NCI-H128 (cell line): ENCODE data around the gene PDCD5.
"Not testable (repeated sequence)": the region's sequence is repeated elsewhere in the genome, so short reads cannot be mapped to it uniquely, and the experiment has no call there.

Experiments used
- DNase-seq: peaks from one replicate; lab custom pipeline; 2025; ENCODE audit not compliant: unreplicated experiment; lab: John Stamatoyannopoulos, UW

The PDCD5 gene, protein sequence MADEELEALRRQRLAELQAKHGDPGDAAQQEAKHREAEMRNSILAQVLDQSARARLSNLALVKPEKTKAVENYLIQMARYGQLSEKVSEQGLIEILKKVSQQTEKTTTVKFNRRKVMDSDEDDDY

DNA sequence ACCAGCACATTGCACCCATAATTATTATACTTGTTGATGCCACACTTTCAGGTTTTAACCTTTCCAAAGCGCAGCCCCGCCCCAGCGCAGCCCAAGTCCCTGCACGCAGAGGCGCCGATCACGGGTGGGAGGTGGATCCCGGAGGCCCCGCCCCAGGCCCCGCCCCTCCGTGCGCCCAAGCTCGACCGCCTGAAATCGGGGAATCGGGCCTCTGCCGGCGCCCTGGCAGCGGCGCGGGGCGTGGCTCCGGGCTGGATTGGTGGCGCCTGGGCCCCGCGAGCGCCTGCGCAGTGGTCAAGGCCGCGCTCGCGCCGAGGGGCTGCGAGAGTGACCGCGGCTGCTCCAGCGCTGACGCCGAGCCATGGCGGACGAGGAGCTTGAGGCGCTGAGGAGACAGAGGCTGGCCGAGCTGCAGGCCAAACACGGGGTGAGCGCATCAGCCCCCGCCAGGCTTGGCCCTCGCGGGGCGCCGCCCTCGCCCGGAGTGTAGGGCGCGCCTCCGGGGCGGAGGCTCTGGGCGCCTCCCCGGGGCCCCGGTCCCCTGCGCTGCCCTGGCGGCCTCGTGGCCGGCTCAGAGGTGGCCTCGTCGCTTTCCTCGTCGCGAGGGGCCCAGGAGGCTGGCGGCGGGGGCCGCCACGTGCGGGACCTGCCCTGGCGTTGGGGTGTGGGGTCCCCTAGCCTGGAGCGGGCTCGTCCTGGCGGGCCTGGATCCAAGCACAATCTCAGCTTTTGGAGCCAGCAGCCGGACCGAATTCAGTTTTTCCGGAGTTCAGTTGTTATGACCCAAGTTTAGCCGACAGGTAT is at the start of gene PDCD5:
PDCD5 (plus strand) TSS at position 290 of the 804 bp plus-strand sequence; CDS start at position 362, 72 bp downstream.
- DNase-seq, result peak; percentile 91

DNA sequence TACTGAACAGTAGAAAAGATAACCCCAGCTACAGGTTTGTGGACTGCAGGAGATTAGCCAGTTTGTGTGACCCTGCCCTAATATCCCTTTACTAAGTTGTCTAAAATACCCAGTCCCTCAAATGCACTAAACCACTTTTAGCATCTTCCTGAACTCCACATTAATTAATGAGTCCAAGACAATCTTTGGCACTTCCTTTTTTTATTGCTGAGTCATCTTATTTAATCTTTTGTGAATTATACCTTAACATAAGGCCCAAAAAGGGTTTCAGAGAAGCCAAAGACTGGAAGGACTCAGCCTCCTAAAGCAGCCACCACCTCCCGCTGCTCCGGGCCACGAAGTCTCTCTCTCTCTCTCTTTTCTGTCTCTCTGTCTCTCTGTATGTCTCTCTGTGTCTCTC is 48.8 kb upstream of the PDCD5 start:
- DNase-seq, result no peak

DNA sequence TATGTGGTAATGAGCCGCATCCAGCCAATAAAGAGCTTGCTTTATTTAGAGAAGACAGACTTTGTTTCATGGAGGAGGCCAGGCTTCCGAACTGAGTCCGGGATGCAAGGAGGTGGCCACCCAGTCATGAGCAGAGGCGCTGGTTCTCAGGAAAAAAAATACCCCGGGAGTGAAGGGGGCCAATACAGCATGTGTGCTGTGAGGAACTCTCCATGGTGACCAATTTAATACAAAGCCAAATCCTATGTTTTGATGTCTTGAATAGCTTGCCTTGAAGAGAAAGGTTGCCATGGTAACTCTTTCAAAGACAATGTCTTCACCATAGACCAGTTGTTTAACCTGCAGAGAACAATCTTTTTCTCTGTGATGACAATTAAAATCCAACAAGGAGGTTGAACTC is 43.4 kb upstream of the PDCD5 start:
- no peak for DNase-seq

DNA sequence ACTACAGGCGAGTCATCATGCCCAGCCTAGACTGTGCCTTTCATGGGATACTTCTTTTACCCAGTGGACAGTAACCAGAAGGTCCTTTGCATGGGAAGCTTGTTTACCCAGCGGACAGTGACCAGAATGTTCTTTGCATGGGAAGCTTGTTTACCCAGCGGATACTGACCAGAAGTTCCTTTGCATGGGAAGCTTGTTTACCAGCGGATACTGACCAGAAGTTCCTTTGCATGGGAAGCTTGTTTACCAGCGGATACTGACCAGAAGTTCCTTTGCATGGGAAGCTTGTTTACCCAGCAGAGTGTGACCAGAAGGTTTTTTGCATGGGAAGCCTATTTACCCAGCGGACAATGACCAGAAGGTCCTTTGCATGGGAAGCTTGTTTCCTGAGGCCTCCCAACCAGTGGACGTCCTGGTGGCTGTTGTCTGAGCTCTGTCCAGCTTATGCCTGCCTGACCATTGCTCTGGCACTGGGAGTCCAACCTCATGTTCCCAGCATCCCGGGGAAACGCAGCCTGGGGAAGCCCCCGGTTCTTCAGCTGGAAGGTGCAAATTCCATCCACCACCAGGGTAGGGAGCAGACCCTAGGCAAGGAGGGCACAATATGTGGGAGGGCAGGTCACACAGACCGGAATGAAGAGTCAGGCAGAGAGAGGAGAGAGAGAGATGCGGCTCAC is 41.6 kb upstream of the PDCD5 start:
- DNase-seq, result no peak

DNA sequence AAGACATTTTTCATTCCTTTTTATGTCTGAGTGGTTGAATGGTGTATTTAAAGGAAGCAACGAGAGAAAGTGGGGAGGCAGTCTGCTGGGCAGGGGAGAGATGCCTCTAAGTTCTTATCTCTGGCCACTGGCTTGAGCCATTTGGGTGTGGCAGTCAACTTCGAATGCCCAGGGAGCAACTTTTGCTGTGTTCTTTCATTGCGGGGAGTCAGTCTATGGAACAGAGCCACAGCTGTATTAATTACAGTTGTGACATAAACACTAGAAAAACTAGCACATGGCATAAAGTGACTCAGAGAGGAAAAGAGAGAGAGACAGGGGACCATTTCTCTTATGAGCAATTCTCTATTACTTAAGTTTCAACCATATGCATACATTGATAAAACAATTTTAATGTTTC is 40.4 kb upstream of the PDCD5 start:
- no peak for DNase-seq

DNA sequence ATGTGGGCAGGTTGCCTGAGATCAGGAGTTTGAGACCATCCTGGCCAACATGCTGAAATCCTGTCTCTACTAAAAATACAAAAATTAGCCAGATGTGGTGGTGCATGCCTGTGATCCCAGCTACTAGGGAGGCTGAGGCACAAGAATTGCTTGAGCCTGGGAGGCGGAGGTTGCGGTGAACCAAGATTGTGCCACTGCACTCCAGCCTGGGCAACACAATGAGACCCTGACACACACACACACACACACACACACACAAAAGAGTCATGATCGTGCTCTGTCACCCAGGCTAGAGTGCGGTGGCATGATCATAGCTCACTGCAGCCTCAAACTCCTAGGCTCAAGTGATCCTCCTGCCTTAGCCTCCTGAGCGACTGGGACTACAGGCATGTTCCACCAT is 39.6 kb upstream of the PDCD5 start:
- not testable (repeated sequence) for DNase-seq

DNA sequence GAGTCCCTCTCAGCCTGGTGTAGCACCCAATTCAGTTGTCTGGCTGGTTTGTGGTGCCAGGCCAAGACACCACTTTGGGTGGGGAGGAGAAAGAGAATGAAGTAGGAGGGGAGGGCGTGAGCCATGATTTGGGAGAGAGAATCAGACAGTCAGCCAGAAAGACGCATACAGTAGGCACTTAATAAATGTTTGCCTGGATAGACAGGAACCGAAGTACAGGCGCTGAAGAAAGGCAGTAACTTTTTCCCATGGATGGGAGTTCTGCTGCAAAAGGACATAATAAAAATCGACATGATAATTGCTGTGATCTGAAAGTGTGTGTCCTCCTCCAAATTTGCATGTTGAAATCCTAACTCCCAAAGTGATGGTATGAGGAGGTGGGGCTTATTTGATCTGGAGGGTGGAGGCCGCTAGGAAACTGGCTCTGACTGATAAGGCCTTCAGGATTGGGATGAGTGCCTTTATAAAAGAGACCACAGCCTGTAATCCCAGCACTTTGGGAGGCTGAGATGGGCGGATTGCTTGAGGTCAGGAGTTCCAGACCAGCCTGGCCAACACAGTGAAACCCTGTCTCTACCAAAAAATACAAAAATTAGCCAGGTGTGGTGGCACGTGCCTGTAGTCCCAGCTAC is 38.4 kb upstream of the PDCD5 start:
- no peak for DNase-seq

DNA sequence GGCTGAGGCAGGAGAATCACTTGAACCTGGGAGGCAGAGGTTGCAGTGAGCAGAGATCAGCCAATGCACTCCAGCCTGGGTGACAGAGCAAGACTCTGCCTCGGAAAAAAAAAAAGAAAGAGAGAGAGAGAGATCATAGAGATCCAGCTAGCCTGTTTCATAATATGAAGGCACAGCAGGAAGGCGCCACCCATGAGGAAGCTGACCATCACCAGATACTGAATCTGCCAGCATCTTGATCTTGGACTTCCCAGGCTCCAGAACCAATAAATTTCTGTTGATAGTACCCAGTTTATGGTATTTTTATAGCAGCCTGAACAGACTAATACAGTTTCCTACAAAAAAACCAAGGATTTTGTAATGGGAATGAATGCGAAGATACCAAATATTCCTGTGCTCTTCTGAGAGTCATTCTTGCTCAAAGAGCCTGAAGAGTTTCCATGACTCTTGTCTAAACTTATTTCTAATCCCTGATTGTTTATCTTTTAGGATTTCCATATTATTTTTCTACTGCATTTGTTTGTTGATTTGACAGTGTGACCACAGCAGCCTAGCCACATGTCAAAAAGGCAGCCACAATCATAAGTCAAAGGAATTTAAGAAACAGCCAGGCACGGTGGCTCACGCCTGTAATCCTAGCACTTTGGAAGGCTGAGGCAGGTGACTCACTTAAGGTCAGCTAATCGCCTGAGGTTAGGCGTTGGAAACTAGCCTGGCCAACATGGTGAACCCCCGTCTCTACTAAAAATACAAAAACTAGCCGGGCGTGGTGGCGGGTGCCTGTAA is 37.7 kb upstream of the PDCD5 start:
- DNase-seq, result no peak

DNA sequence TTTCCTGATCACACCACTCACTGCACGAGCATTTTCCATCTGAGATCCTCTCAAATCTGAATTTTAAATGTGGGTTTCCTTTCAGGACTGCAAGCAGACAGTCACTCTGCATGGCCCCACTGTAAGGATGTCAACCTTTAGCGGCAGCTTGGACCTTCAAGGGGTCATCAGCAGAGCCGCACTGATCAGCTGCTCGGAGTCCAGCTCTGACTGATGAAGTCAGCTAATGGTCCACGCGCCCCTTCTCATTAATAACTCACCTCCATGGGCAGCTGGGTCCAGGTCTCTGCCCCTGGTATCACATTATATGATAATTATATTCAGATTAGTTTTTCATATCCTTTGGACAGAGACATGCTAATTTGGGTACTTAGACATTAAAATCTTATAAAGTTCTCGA is 36.1 kb upstream of the PDCD5 start:
- DNase-seq, result no peak

DNA sequence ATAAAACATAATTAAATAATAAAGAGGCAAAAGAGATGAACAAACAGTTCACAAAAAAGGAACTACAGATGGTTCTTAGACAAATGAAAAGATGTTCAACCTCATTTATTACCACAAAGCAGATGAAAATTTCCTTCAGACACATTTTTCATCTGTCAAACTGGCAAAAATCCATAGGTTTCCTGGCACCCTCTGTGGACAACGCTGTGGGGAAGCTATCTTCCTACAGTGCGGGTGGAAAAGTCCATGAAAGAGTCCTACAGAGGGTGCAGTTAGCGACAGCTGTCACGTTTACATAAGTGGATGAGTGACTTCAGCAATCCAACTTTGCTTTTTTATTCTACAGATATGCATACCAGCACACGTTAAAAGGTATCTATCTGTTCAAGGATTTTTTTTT is 30.3 kb upstream of the PDCD5 start:
- no peak for DNase-seq

DNA sequence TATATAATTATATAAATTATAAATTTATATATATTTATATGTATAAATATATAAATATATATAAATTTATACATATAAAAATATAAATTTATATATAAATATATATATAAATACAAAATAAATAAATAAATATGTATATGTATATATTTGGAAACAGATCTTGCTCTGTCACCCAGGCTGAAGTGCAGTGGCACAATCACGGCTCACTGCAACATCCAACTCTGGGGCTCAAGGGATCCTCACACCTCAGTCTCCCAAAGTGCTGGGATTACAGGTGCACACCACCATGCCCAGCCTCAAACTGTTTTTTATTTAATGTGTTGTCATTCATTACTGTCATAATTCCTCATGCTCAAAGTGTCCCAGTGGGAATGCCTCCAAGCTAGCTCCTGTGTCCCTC is 25.2 kb upstream of the PDCD5 start:
- DNase-seq, result no peak

DNA sequence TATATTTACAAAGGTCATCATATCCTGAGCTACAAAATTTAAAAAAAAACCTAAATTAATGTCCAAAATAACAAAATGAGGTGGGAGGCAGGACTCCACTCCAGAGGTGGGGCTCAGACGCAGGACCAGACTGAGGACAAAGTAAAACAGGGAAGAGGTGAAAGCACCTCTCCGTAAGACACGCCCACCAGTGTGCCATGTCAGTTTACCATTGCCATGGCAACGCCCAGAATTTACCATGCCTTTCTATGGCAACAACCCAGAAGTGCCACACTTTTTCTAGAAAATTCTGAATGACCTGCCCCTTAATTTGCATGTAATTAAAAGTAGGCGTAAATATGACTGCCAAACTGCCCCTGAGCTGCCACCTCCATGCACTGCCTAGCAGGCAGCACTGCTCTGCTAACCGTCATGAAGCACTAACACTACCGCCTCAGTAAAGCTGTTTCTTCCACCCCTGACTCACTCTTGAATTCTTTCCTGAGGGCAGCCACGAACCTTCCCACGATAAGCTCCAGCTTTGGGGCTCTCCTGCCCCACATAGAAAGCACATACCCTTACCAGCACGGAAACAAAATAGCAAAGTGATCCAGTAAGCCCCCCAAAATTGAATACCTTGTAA is 22.3 kb upstream of the PDCD5 start:
- DNase-seq, result no peak

DNA sequence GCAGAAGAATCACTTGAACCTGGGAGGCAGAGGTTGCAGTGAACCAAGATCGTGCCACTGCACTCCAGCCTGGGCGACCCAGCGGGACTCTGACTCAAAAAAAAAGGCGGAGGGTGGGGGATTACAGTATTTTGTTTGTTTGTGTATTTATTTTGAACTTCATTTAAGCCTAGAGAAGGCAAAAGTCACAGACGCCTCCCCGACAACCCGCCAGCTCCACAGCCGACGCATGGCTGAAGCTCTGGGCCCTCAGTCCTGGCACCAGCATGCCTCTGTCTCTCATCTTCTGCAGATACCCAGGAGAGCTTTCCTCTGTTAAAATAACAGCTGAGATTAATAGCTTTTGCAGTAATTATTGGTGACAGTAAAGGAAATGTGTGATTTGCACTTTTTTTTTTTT is 17.2 kb upstream of the PDCD5 start:
- no peak for DNase-seq

DNA sequence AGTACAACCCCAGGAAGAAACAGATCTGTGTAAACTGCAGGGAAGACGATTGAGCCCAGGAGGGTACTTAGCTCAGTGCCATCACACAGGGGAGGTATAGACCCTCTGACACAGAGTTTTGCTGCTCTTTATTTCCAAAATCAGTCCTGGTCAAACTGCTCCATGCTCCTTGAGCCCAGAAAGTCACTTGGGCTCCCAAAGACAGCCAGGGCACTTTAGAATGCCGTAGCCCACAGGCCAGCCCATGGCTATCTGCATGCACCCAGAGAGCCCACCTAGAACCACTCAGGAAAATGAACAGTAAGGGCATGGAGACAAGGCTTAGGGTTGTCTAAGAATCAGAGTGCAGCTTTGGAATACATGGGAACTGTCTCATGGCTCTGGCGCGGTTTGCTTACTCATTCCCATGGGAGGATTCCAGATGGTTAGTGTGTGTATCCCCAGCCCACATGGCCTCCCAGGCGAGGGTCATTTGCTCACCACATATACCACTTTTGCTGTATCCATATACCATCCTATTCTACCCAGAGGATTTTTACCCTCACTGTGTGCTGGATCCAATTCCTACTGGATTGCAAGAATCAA is 14.7 kb upstream of the PDCD5 start:
- no peak for DNase-seq

DNA sequence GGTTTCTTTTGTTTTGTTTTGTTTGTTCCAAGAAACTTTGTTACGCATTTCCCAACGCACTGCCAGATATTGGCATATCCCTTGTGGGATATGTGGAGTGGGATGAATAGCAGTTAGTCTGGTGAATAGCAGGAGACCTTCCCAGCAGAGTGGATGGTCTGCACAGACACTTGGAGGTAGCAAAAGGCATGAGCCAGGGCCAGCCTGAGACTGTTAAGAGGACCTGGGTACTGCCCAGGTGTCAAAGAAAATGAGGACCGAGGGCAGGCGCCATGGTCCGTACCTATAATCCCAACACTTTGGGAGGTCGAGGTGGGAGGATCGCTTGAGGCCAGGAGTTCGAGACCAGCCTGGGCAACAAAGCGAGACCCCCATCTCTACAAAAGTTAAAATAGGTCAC is 13.5 kb upstream of the PDCD5 start:
- no peak for DNase-seq

DNA sequence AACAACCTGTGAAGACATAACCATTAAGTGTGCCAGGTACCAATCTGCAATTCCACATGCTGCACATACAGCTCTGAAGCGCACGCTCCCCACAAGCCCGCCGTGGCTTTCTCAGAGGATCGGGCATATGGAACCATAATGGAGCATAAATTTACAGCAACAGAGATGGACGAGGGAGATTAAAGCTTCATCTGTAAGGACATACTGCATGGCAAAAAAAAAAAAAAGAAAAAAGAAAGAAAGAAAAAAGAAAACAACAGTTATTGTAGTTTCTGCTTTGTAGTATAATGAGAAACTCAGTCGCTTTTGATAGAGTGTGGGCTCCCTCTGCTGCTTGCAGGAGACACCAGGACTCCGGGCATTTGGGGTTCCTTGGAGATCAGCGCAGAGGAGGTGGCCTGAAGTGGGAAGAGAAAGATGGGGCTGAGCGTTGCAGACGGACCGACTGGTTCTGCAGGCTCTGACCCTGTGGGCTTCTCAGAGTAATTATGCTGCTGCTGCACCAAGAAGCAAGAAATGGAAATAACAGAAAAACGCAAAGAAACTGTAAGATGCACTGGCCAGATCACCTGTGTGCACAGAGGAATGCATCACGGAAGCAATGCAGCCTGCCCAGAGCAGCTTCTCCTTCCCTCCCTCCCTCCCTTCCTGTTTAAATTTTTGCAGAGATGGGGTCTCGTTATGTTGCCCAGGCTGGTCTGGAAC is 10.8 kb upstream of the PDCD5 start:
- peak; percentile 70 for DNase-seq

DNA sequence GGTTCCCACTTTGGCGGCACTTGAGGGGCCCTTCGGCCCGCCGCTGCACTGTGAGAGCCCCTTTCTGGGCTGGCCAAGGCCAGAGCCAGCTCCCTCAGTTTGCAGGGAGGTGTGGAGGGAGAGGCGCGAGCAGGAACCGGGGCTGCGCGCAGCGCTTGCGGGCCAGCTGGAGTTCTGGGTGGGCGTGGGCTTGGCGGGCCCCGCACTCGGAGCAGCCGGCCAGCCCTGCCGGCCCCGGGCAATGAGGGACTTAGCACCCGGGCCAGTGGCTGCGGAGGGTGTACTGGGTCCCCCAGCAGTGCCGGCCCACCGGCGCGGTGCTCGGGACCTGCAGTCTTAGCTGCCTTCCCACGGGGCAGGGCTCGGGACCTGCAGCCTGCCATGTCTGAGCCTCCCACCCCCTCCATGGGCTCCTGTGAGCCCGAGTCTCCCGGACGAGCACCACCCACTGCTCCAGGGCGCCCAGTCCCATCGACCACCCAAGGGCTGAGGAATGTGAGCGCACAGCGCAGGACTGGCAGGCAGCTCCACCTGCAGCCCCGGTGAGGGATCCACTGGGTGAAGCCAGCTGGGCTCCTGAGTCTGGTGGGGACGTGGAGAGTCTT is 9.4 kb upstream of the PDCD5 start:
- not testable (repeated sequence) for DNase-seq

DNA sequence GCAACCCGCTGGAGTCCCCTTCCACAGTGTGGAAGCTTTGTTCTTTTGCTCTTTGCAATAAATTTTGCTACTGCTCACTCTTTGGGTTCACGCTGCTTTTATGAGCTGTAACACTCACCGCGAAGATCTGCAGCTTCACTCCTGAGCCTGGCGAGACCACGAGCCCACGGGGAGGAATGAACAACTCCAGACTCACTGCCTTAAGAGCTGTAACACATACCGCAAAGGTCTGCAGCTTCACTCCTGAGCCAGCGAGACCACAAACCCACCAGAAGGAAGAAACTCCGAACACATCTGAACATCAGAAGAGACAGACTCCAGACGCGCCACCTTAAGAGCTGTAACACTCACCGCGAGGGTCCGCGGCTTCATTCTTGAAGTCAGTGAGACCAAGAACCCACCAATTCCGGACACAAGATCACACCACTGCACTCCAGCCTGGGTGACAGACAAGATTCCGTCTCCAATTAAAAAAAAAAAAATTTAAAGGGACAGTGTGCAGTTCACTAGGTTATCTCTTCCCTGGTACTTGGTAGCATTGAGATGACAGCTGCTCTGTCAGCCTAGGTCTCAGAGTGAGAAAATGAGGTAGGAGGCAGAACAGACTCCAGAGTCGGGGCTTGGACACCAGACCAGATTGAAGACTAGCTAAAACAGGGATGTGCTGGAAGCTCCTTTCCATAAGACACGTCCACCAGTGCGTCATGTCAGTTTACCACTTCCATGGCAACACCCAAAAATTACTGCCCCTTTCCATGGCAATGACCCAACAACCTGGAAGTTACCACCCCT is 8.1 kb upstream of the PDCD5 start:
- not testable (repeated sequence) for DNase-seq

DNA sequence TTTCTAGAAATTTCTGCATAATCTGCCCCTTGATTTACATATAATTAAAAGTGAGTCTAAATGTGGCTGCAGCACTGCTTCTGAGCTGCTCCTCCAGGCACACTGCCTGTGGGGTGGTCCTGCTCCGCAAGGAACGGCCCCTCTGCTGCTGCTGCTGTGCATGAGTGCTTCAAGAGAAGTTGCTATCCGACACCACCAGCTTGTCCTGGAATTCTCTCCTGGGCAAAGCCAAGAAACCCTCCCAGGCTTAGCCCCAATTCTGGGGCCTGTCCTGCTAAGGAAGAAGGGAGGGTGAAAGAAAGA is 7.5 kb upstream of the PDCD5 start:
- no peak for DNase-seq
